Fibroblast of villous mesenchyme (primary cell): ENCODE results near the gene MYBBP1A. TPM values are rescaled to one million over a fixed set of nuclear protein-coding genes. Genes with fewer than 3 reads are reported as not detected.

Experiments
- DNase-seq: peaks from one replicate; pipeline ENCODE4 v3.0.0-alpha.2; 2010; ENCODE audit warnings: low read depth
- H3K4me3 ChIP-seq: 2 replicates; pipeline ENCODE4 v1.5.1; 2011; ENCODE audit warnings: low read depth, mild to moderate bottlenecking, low read length
- total RNA-seq: library from RNA; depleted of rRNA; stranded (reverse); fragments of >200 nt; gene quantifications from 2 replicates; pipeline ENCODE4 v1.2.3, GENCODE V29; 2012
- TF ChIP-seq, protein P1 (sequence below): IDR thresholded peaks from 2 replicates; pipeline ENCODE4 v1.5.1; 2012; ENCODE audit warnings: low read depth, mild to moderate bottlenecking, low read length; ENCODE audit not compliant: insufficient read depth

MYBBP1A gene
- total RNA-seq, 1 donor, result 61.7 TPM

DNA sequence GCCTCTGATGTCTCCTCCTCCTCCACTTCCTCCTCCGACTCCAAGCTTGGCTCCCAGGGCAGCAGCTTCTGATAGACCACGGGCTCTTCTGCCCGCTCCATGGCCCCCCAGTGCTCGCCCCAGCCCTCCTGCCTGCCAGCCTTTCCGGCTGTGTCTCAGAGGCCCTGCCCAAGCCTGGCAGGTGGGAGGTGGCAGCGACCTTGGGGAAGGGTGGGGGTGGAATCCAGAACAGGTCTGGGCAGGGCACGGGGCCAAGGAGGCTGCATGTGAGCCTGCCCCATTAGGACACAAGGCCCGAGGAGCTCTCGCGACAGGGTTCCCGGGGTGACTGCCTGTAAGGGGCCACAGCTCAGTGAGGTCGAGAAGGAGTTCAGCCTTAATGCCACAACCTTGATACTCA, 5.2 kb upstream of the MYBBP1A start, which contains the start of gene GGT6:
GGT6 (minus strand) TSS at position 157 of the 400 bp plus-strand sequence; CDS start at position 101, 56 bp downstream.
- no peak within 1 kb of the TSS for H3K4me3 ChIP-seq
- TF ChIP-seq, protein P1, sequence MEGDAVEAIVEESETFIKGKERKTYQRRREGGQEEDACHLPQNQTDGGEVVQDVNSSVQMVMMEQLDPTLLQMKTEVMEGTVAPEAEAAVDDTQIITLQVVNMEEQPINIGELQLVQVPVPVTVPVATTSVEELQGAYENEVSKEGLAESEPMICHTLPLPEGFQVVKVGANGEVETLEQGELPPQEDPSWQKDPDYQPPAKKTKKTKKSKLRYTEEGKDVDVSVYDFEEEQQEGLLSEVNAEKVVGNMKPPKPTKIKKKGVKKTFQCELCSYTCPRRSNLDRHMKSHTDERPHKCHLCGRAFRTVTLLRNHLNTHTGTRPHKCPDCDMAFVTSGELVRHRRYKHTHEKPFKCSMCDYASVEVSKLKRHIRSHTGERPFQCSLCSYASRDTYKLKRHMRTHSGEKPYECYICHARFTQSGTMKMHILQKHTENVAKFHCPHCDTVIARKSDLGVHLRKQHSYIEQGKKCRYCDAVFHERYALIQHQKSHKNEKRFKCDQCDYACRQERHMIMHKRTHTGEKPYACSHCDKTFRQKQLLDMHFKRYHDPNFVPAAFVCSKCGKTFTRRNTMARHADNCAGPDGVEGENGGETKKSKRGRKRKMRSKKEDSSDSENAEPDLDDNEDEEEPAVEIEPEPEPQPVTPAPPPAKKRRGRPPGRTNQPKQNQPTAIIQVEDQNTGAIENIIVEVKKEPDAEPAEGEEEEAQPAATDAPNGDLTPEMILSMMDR, result no peak
- DNase-seq, result no peak

DNA sequence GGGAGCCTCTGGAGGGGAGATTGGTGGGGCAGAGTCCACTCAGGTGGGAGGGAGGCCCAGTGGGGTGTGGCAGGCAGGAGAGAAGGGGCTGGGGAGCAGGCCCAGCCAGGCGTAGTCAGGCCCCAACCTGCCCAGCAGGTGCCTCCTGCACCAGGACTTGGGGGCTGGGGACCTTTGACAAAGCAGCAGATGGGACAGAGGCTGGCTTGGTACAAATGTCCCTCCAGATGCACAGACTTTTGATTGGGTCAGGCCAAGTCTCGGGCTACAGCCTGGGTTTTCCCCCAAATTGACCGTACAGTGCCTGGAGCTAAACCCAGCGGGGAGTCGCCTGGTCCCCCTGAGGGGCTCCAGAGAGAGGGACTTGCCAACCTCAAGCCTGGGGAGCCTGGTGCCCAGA, 4.8 kb upstream of the MYBBP1A start:
- DNase-seq, result no peak
- H3K4me3 ChIP-seq, result no peak overlapping the region
- TF ChIP-seq, protein P1, result no peak

DNA sequence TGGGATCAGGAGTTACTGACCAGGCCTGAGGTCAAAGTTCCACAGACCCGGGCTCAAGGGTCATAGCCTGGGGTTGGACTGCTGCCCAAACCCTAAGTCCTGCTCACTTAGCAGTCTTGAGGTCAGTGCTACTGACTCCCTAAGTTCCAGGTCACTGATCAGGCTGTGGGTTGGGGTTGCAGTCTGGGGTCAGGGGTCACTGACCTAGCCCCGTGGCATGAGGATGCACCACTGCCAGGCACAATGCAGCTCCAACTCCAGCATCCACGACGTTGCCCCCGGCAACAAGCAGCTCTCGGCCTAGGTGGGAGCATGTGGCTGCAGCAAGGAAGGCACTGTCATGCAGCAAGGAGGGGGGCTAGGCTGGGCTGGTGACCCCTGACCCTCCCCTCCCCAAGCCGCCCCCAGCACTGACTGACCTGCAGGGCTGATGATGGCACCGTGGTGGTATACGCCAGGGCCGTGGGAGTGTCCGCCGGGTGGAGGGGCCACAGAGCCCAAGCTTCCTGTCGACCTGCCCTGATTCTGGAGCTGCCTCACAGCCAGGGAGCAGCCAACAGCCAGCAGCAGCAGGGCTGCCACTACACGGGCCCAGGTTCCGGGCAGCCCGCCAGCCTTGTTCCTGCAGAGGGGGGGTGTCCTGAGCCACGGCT, 4.1 kb upstream of the MYBBP1A start:
- TF ChIP-seq, protein P1, result no peak
- no peak for DNase-seq
- no peak overlapping the region for H3K4me3 ChIP-seq

DNA sequence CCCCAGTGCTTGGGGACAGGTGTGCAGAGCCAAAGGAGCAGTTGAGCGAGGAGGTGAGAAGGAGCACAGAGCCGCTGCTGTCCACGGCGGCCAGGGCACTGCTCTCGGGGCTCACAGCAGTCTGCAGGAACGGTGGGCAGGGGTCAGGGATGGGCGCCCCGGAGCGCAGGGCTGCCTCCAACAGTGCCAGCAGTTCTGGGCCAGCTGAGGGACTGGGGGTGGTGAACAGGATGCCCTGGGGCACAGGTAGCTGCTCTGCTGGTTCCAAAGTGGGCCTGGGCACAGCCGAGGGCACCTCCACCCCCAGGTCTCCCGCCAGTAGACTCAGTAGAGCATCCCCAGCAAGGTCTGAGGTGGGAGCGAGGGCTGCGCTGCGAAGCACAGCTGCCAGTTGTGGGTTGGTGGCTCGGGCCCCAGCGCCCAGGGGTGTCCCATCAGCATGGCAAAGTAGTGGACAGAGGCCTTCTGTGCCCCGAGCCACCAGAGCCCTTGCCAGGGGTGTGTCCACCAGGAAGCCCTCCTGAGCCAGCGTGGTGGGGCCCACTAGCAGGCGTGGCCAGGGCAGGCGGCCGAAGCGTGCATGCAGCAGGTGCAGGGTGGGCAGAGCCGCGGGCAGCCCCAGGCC, 3.3 kb upstream of the MYBBP1A start:
- TF ChIP-seq, protein P1, result no peak
- DNase-seq, result no peak

DNA sequence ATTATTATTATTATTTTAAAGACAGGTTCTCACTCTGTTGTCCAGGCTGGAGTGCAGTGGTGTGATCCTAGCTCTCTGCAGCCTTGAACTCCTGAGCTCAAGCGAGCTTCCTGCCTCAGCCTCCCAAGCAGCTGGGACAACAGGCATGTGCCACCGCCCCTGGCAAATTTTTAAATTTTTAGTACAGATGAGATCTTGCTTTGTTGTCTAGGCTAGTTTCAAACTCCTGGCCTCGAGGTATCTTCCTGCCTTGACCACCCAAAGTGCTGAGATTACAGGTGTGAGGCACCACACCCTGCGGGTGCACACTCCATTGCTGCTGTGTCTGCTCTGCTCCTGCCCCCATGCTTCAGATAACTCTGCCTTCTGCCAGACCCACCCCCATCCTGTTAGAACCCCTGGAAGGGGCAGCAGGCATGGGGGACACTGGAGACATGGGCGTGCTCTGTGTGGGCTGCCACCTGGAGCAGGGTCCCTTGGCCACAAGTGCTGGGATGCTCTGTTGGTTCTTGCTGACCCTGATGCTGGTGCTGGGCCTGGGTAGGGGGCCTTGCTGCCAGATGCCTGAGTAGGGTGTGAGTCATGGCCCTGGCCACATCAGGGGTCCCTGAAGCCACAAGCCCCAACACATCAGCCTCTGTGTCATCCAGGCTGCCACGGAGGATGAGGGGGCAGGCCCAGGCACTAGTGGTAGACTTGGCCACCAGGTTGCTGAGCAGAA, 2.6 kb upstream of the MYBBP1A start:
- TF ChIP-seq, protein P1, result no peak
- no peak for DNase-seq
- no peak overlapping the region for H3K4me3 ChIP-seq

More for the DNA sequence above, 3.3 kb upstream of the MYBBP1A start:
- H3K4me3 ChIP-seq, result no peak overlapping the region

DNA sequence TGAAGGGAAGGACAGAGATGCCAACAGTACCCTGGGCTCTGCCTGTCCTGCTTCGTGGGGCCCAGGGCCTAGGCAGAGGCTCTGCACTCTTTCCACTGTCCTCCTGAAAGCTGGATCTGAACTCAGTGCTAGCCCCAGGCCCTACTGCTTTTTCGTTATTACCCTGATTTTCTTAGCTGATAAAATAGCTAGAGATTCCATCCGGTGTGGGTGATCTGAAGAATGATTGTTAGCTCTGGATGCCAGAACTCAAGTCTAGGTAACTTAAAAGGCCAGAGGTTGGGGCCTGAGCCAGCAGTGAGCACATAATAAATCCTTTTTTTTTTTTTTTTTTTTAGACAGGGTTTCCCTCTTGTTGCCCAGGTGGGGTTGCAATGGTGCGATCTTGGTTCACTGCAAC, 1.8 kb upstream of the MYBBP1A start:
- H3K4me3 ChIP-seq, result no peak overlapping the region
- TF ChIP-seq, protein P1, result no peak
- DNase-seq, result no peak
